Placental pericyte (primary cell): Measurements from ENCODE around the gene CACNB3. TPM values are rescaled to one million over a fixed set of nuclear protein-coding genes. Genes with fewer than 3 reads are reported as not detected.

Experiments used
- small RNA-seq: library from RNA; depleted of rRNA; stranded (forward); fragments of <200 nt; gene quantifications from one replicate; pipeline ENCODE3, GENCODE V24; 2012; ENCODE audit warnings: low replicate concordance
- total RNA-seq: library from RNA; depleted of rRNA; stranded (reverse); fragments of >200 nt; gene quantifications from 2 replicates; pipeline ENCODE4 v1.2.3, GENCODE V29; 2012

The CACNB3 gene
- total RNA-seq, result 12.0 and 33.1 TPM in 2 replicates

DNA sequence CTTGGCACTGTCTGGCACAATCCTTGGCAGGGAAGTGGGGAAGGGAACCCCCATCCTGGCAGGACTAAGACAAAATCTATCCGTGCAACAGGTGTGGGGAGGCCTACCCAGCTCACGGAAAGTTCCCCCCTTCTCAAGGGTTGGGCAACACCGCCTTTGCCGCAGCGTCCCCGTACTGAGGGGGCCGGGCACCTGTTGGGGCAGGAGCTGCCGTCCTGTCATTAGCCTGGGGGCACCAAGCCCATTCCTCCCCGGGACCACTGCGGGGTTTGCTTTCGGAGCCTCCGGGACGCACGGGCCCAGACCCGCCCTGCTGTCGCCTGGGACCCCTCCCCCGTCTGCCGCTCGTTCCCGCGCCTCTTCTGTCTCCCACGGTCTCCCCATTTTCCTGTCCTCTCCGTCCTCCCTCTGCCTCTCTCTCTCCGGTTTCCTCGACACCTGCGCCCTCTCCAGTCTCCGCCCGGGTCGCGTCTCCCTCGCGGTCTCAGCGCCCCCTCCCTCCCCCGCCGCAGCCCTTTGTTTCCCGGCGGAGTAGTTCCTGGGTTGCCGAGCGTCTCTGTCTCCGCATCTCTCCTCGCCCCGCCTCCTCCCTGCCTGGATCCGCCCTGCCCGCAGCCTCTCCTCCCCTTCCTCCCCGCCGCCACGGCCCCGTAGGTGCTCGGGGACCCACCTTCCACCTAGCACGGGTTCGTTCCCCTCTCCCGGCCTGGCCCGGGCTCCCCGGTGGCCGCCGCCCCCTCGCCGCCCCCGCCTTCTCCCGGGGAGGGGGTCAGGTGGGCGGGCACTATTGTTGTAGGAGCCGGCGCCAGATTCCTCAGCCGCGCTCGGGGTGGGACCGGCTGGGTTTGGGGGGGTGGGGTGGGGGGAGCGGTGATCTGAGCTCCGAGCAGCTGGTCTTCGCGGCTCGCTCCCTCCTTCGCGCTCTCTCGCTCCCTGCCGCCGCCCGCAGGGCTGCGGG, at the start of gene CACNB3:
TSS of gene CACNB3 (plus strand) at position 624 of the 958 bp plus-strand sequence. CDS start 434 bp downstream, outside the sequence.

DNA sequence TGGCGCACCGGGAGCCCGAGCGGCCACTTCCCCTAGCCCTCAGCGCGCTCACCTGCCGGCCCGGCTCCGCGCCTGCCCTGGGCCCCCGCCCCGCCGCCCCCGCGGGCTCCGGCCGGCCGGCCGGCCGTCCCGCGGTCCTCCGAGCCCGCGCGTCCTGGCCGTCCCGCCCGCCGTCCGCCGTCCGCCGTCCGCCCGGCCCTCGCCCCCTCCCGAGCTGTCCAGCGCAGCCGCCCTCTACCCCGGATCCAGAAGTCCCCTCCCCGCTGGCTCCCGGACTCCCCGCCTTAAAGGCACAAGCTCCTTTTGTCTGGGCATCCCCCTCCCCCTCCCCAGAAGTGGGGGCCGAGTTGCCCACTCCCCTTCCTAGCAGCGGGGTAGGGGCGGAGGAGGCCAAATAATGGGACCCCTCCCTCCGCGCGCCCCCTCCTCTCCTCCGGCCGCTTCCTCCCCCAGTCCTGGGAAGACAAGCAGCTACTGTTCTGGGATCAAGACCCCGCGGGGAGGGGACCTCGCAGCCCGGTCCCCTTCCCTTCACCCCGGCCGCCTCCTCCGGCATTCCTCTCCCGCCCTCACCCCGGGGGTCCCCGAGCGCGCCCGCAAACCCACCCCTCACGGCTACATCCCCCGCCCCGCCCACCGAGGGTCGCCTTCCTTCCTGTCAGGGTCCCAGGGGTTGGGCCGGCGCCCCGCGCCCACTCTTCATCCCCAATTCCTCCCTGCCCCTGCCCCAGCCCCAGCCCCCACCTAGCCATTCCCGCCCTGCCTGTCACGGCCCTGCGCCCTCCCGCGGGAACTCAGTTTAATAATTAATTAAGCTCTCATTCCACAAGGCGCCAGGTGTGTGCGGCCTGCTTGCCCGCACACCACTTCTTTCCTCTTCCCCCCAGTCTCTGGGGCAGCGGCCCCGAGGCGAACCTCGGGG, 29.2 kb upstream of the CACNB3 start, which contains the start of gene ADCY6:
TSS of gene ADCY6 (minus strand) at position 236 of the 922 bp plus-strand sequence. CDS start 5,655 bp downstream, outside the sequence.

DNA sequence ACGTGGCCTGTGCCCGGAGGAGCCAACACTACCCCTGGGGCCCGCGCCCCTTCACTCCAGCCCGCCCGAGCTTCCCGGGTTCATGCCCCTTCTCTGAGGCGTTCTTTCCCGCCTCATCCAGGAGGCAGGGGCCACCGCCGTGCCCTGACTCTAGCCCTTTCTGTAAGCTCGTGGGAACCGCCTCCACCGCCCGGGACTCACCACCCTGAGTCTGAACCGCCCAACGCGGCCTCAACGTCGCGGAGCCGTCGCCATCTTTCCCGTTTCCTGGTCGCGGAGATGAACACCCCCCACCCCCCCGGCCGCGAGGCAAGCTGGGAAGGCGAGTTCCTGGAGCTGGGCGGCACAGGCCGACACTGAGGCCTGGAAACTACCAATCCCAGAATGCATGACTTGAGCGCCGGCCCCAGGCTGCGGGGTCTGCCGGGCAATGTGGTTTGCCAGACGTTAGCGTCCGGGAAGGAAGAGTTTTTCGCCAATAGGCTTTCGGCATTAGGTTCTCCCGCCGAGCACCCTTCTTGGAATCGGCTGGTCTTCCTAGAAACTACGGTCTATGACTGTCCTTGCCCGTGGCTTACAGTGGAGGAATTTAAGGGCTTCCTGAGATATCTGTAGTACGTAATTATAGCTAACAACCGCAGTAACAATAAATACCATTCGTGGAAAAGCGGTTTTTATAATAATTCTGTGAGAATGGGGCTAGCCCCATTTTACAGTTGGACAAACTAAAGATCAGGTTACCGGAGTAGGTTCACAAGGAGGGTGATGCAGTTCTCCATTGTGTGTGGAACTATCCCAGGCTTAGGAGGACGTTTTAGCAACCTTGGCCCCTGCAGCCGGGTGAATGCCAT, 33.8 kb downstream of the CACNB3 start, which contains the start of gene DDX23:
TSS of gene DDX23 (minus strand) at position 281 of the 851 bp plus-strand sequence. CDS start 6,381 bp downstream, outside the sequence.

DNA sequence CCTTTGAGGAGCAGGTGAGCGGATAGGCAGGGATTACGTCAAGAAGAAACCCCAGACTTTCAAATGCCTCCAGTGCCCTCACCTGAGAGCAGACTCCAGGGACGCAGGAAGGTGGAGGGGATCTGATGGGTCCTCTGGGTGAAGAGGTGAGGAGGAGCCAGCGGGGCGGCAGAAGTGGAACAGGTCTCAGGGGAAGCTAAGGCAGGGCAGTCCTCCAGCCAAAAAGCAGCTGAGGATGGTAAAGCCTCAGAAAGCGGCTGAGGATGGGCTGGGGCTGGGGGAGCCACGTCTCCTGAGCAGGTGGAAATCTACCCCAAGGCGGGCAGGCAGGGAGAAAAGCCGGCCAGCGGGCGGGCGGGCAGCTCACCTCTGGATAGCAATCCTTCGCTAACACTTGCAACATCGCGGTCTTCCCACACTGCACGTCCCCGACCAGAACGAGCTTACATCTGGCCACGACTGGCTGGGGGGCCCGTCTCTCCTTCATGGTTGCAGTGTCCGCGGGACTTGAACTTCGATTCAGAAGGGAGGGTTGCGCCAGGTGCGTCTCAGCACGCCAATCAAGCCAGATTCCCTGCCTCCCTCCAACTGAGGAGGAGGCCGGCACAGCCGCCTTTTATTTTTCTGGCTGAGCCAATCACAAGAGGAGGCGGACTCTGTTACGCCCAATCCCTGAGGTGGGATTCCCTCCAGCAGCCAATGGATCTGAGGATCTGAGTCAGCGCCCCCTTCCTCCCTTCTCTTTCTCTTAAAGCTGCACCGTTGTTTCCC, 47.2 kb downstream of the CACNB3 start, which contains the start of gene RND1:
TSS of gene RND1 (minus strand) at position 590 of the 771 bp plus-strand sequence. CDS start at position 487, 103 bp downstream.

Small RNAs within 50 kb of the gene (small RNA-seq; reads per million reads assigned to genes)
- gene MIR4701 (not detected), gene RF00019 (not detected)

Other genes starting within 250 kb of the CACNB3 start
- not detected in 2 replicates for gene LALBA, start 248.4 kb upstream of the CACNB3 start, total RNA-seq
- gene KANSL2, start 136.3 kb upstream of the CACNB3 start, total RNA-seq, result 34.4 and 46.5 TPM in 2 replicates
- gene CCNT1, start 101.8 kb upstream of the CACNB3 start, total RNA-seq, result 23.9 and 35.4 TPM in 2 replicates
- gene ADCY6, start 29.4 kb upstream of the CACNB3 start, total RNA-seq, result 34.1 and 41.4 TPM in 2 replicates
- 64.1 and 74.2 TPM in 2 replicates for gene DDX23, start 33.7 kb downstream of the CACNB3 start, total RNA-seq
- gene RND1, start 47.4 kb downstream of the CACNB3 start, total RNA-seq, result 0.44 TPM in 1 of 2 replicates, not detected in the other
- gene FKBP11, start 107.0 kb downstream of the CACNB3 start, total RNA-seq, result 17.0 and 44.4 TPM in 2 replicates
- 74.4 and 88.6 TPM in 2 replicates for gene ARF3, start 139.0 kb downstream of the CACNB3 start, total RNA-seq
- under 0.01 TPM in 1 of 2 replicates, not detected in the other for gene WNT10B, start 153.2 kb downstream of the CACNB3 start, total RNA-seq
- not detected in 2 replicates for gene WNT1, start 159.8 kb downstream of the CACNB3 start, total RNA-seq
- 0.14 TPM in 1 of 2 replicates, not detected in the other for gene DDN, start 180.9 kb downstream of the CACNB3 start, total RNA-seq
- gene PRKAG1, start 200.3 kb downstream of the CACNB3 start, total RNA-seq, result 69.4 and 86.2 TPM in 2 replicates
- 42.5 and 43.3 TPM in 2 replicates for gene KMT2D, start 242.3 kb downstream of the CACNB3 start, total RNA-seq